OCI-LY7 (cell line): ENCODE results near the gene CXCL16. TPM values are rescaled to one million over a fixed set of nuclear protein-coding genes. Genes with fewer than 3 reads are reported as not detected.

Experiments used
- BruUV-seq: library from RNA; stranded (reverse); fragments of 400-500 nt; replicated peaks from 2 replicates; lab custom pipeline; 2021; lab: Mats Ljungman, UMichigan
- CTCF ChIA-PET: fragments of 300-600 bp; sonication (Branson Sonifier 250); formaldehyde crosslinking; loops from one replicate; lab custom pipeline; 2022; ENCODE audit warnings: antibody characterized with exemption; ENCODE audit not compliant: unreplicated experiment; lab: Charles Lee
- POLR2A ChIA-PET: fragments of 300-600 bp; sonication (Branson Sonifier 250); formaldehyde crosslinking; loops from one replicate; lab custom pipeline; 2022; ENCODE audit warnings: antibody characterized with exemption; lab: Charles Lee
- DNase-seq: peaks from one replicate; pipeline ENCODE4 v3.0.0-alpha.2; 2015; ENCODE audit warnings: low spot score
- H2AFZ ChIP-seq: fragments of 200-600 bp; sonication (generic), shearing (Covaris generic); 2 replicates; pipeline ENCODE4 v1.6.1; 2014; ENCODE audit warnings: mild to moderate bottlenecking, antibody characterized with exemption, low read length, moderate library complexity
- H3K27ac ChIP-seq: fragments of 200-600 bp; sonication (generic); 2 replicates; pipeline ENCODE4 v1.5.1; 2014; ENCODE audit warnings: mixed run types, low read depth, mild to moderate bottlenecking, moderate library complexity, low read length, inconsistent platforms; ENCODE audit not compliant: poor library complexity, severe bottlenecking
- H3K36me3 ChIP-seq: fragments of 200-600 bp; sonication (generic); 2 replicates; pipeline ENCODE4 v1.6.1; 2014; ENCODE audit warnings: mild to moderate bottlenecking, antibody characterized with exemption, low read length, moderate library complexity, mixed read lengths; ENCODE audit not compliant: insufficient read depth
- H3K4me1 ChIP-seq: fragments of 200-600 bp; sonication (generic); 2 replicates; pipeline ENCODE4 v1.5.1; 2014; ENCODE audit warnings: mild to moderate bottlenecking, low read length; ENCODE audit not compliant: insufficient read depth, poor library complexity, severe bottlenecking
- H3K4me2 ChIP-seq: fragments of 200-600 bp; sonication (generic); 2 replicates; pipeline ENCODE4 v1.6.1; 2014; ENCODE audit warnings: mild to moderate bottlenecking, low read length
- H3K4me3 ChIP-seq: fragments of 200-600 bp; sonication (generic); 2 replicates; pipeline ENCODE4 v1.5.1; 2014; ENCODE audit warnings: mild to moderate bottlenecking, low read depth, low read length; ENCODE audit not compliant: poor library complexity, severe bottlenecking
- H3K79me2 ChIP-seq: fragments of 200-600 bp; sonication (generic); 2 replicates; pipeline ENCODE4 v1.6.1; 2016; ENCODE audit warnings: low read depth, mild to moderate bottlenecking, low read length, moderate library complexity, mixed read lengths; ENCODE audit not compliant: insufficient read depth
- H3K9me2 ChIP-seq: fragments of 200-600 bp; sonication (generic); 2 replicates; pipeline ENCODE4 v1.6.1; 2016; ENCODE audit warnings: mild to moderate bottlenecking, low read length, mixed read lengths; ENCODE audit not compliant: insufficient read depth
- H3K9me3 ChIP-seq: fragments of 200-600 bp; sonication (generic); 2 replicates; pipeline ENCODE4 v1.6.1; 2014; ENCODE audit warnings: mild to moderate bottlenecking, mixed run types, low read length, mixed read lengths
- H4K20me1 ChIP-seq: fragments of 200-600 bp; sonication (generic); 2 replicates; pipeline ENCODE4 v1.6.1; 2014; ENCODE audit warnings: mild to moderate bottlenecking, antibody characterized with exemption, low read length, moderate library complexity, mixed read lengths; ENCODE audit not compliant: insufficient read depth
- CTCF ChIP-seq: fragments of 200-600 bp; sonication (generic); conservative IDR thresholded peaks from 2 replicates; pipeline ENCODE4 v1.5.1; 2014; ENCODE audit warnings: mild to moderate bottlenecking, antibody characterized with exemption, low read length, moderate library complexity, mixed read lengths
- EZH2phosphoT487 ChIP-seq: fragments of 200-600 bp; sonication (generic); IDR thresholded peaks from 2 replicates; pipeline ENCODE4 v1.6.1; 2018; ENCODE audit warnings: low read depth, borderline replicate concordance, mild to moderate bottlenecking, mixed run types, antibody characterized with exemption, low read length, moderate library complexity, mixed read lengths
- intact Hi-C: fragments of 100-400 bp; cut with micrococcal nuclease; formaldehyde crosslinking; loops from one replicate; pipeline ENCODE4 v1.10.0; 2022; ENCODE audit not compliant: unreplicated experiment
- total RNA-seq, 2 experiments: library from RNA; depleted of rRNA in 1 of 2; stranded (reverse); fragments of >200 nt in 1 of 2; shearing (Covaris generic) in 1 of 2; gene quantifications; 2 replicates each; pipeline ENCODE4 v1.2.3, GENCODE V29; 2014 to 2022

CXCL16 gene
- total RNA-seq, 2 experiments from 2014 or later: not detected

- peak; percentile 53 for DNase-seq
These were observed 28.8 kb downstream of the CXCL16 start for GRCh38 chr17:4710693-4711634.

GRCh38 chr17:4709794-4710692 is 29.7 kb downstream of the CXCL16 start, which contains the start of gene ARRB2:
ARRB2 (plus strand) TSS chr17:4710632; CDS start chr17:4710722, 90 bp downstream.
- CTCF ChIA-PET: interaction anchor here (1.0 kb wide), 1 partner anchor 148 kb away, joined by 3 read pairs; no protein-coding TSS in a partner anchor
- Histone ChIP-seq H3K36me3 (peaks cover 6% of the 10 kb centered on the region; the same call in 1 of the 2 replicates), H3K4me3 (peak within 1 kb of the TSS; percentile 85), H3K27ac (peak within 1 kb of the TSS; percentile 64), H3K79me2 (peaks cover 21% of the 10 kb centered on the region; the same call in 1 of the 2 replicates), H3K9me3 (no peaks in the 10 kb centered on the region; the same call in 1 of the 2 replicates), H3K4me2 (peak within 1 kb of the TSS; percentile 80), H3K9me2 (no peaks in the 10 kb centered on the region), H3K4me1 (peaks cover 29% of the 10 kb centered on the region), H2AFZ (peak within 1 kb of the TSS; percentile 28; the same call in 1 of the 2 replicates), H4K20me1 (no peaks in the 10 kb centered on the region)
- DNase-seq: peak; percentile 98
- POLR2A ChIA-PET: interaction anchor here (0.6 to 1.0 kb wide), 4 partner anchors 9 to 345 kb away, joined by 3 to 10 read pairs (median 4); no protein-coding TSS in a partner anchor
- intact Hi-C loops: loop anchor here (1.0 to 10.0 kb wide), 4 partner anchors 21 to 179 kb away; partner anchors contain the start of genes GGT6 and MED11
- TF ChIP-seq CTCF (peak; percentile 69), EZH2phosphoT487 (no peak)
- BruUV-seq: no TSS peak

More at GRCh38 chr17:4710693-4711634, 28.8 kb downstream of the CXCL16 start:
- H3K9me2 ChIP-seq: no peaks in the 10 kb centered on the region
- BruUV-seq: no TSS peak
- CTCF ChIA-PET: interaction anchor here (1.0 kb wide), 1 partner anchor 149 kb away, joined by 3 read pairs; no protein-coding TSS in a partner anchor
- H3K4me1 ChIP-seq: peaks cover 26% of the 10 kb centered on the region
- H3K79me2 ChIP-seq: peaks cover 17% of the 10 kb centered on the region; the same call in 1 of the 2 replicates
- H3K4me3 ChIP-seq: peak overlapping the region; percentile 85
- H4K20me1 ChIP-seq: no peaks in the 10 kb centered on the region
- H3K4me2 ChIP-seq: peak overlapping the region; percentile 80
- H3K9me3 ChIP-seq: no peaks in the 10 kb centered on the region; the same call in 1 of the 2 replicates
- no peak overlapping the region; the same call in 1 of the 2 replicates for H2AFZ ChIP-seq
- intact Hi-C loops: loop anchor here (1.0 kb wide), 3 partner anchors 20 to 178 kb away; partner anchors contain the start of gene MED11
- TF ChIP-seq CTCF: no peak
- TF ChIP-seq EZH2phosphoT487: no peak
- peak overlapping the region; percentile 64 for H3K27ac ChIP-seq
- POLR2A ChIA-PET: interaction anchor here (0.6 to 1.0 kb wide), 4 partner anchors 10 to 344 kb away, joined by 3 to 10 read pairs (median 4); no protein-coding TSS in a partner anchor
- H3K36me3 ChIP-seq: peaks cover 14% of the 10 kb centered on the region
